SH-SY5Y (cell line): ENCODE measurements around the gene ST3GAL3.

Experiments
- GATA2 ChIP-seq: IDR thresholded peaks from 2 replicates; pipeline ENCODE4 v1.6.1; 2011; ENCODE audit warnings: mild to moderate bottlenecking, low read depth, low read length
- GATA3 ChIP-seq: IDR thresholded peaks from 2 replicates; pipeline ENCODE4 v1.6.1; 2011; ENCODE audit warnings: low read depth, mild to moderate bottlenecking, low read length, moderate library complexity

DNA sequence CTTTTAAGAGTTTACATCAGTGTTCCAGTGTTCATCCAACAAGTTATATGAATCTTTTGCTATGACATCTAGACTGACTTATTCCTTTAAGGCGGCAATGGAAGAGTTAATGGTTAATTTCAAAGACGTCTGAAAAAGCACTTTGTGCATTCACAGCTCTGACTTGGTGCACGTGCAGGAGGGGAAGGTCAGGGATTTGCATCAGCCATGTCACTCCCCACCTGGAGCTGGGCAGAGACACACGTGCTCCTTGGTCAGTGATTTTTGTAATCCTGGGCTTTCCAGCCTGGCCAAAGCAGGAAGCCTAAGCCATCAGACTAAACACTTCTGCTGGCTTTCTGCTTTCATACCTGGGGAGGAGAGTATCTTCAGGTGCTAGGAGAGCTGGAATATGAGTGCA, 96.3 kb downstream of the ST3GAL3 start:
- TF ChIP-seq GATA3 (no peak), GATA2 (no peak)
